B cell (primary cell): ENCODE data around the gene TCP1. TPM values are rescaled to one million over a fixed set of nuclear protein-coding genes. Genes with fewer than 3 reads are reported as not detected.
A peak's percentile ranks its signal among the peaks of the same experiment; 100 is the strongest.
"Not testable (repeated sequence)": the region's sequence is repeated elsewhere in the genome, so short reads cannot be mapped to it uniquely, and the experiment has no call there.

ENCODE experiments used
- ATAC-seq: fragments of 200-7000 bp; cut with Tn5 transposase; one replicate; pipeline ENCODE4 v1.10.0; 2021; ENCODE audit warnings: low read depth, mild to moderate bottlenecking, moderate number of reproducible peaks, moderate library complexity
- CTCF ChIA-PET: fragments of 350-600 bp; sonication (Branson Sonifier 250); formaldehyde crosslinking; loops from one replicate; lab custom pipeline; 2021; ENCODE audit warnings: antibody characterized with exemption, inconsistent platforms; lab: Charles Lee
- POLR2A ChIA-PET: fragments of 350-600 bp; sonication (Branson Sonifier 250); formaldehyde crosslinking; loops from one replicate; lab custom pipeline; 2021; ENCODE audit warnings: antibody characterized with exemption; lab: Charles Lee
- DNase-seq: peaks from one replicate; pipeline ENCODE4 v3.0.0; 2013
- H2AFZ ChIP-seq: 2 replicates; pipeline ENCODE4 v1.6.1; 2012; ENCODE audit warnings: mild to moderate bottlenecking, low read depth, low read length; ENCODE audit not compliant: insufficient read depth, poor library complexity, severe bottlenecking
- H3K27ac ChIP-seq, 2 donors: 1 replicate in 1 of 2; 2 replicates in 1 of 2; pipeline ENCODE4 v1.5.1; 2012 to 2013; ENCODE audit warnings: low read length in 2 of 2, mild to moderate bottlenecking in 2 of 2, moderate library complexity in 1 of 2
- H3K27me3 ChIP-seq, 4 experiments: fragments of 200-600 bp in 1 of 4; sonication (generic) in 1 of 4; replicated peaks in 1 of 4; 1 replicate in 2 of 4; 2 replicates in 2 of 4; pipeline versions ENCODE4 v1.6.1 to v1.7.0; 2013 to 2016; ENCODE audit warnings: low read length in 3 of 4, mild to moderate bottlenecking in 2 of 4, mixed read lengths in 1 of 4, moderate library complexity in 1 of 4; ENCODE audit not compliant: insufficient read depth in 4 of 4, control insufficient read depth in 3 of 4; ENCODE audit errors: control extremely low read depth in 1 of 4
- H3K36me3 ChIP-seq, 2 experiments: replicated peaks in 1 of 2; 1 replicate in 1 of 2; 2 replicates in 1 of 2; pipeline versions ENCODE4 v1.6.1 to v1.7.1; 2013; ENCODE audit warnings: low read length in 1 of 2; ENCODE audit not compliant: insufficient read depth in 2 of 2, control insufficient read depth in 1 of 2; ENCODE audit errors: control extremely low read depth in 1 of 2, extremely low read depth in 1 of 2
- H3K4me1 ChIP-seq, 2 donors: fragments of 200-600 bp in 1 of 2; sonication (generic) in 1 of 2; 1 replicate in 1 of 2; 2 replicates in 1 of 2; pipeline versions ENCODE4 v1.5.1 to v1.6.1; 2013 to 2017; ENCODE audit warnings: low read length in 2 of 2; ENCODE audit not compliant: control insufficient read depth in 2 of 2, insufficient read depth in 2 of 2
- H3K4me2 ChIP-seq: replicated peaks from 2 replicates; pipeline ENCODE3; 2012; ENCODE audit warnings: mild to moderate bottlenecking, low read depth, low read length; ENCODE audit not compliant: poor library complexity, severe bottlenecking
- H3K4me3 ChIP-seq, 5 experiments: fragments of 200-600 bp in 1 of 5; sonication (generic) in 1 of 5; 1 replicate in 3 of 5; 2 replicates in 2 of 5; pipeline versions ENCODE4 v1.5.1 to v1.7.0; 2011 to 2016; ENCODE audit warnings: low read length in 4 of 5, mild to moderate bottlenecking in 4 of 5, low read depth in 2 of 5, control low read depth in 1 of 5, moderate library complexity in 1 of 5; ENCODE audit not compliant: insufficient read depth in 1 of 5; ENCODE audit errors: control extremely low read depth in 1 of 5, extremely low read depth in 1 of 5
- H3K79me2 ChIP-seq: fragments of 200-600 bp; sonication (generic); one replicate; pipeline ENCODE4 v1.6.0; 2016; ENCODE audit warnings: low read length; ENCODE audit not compliant: control insufficient read depth, insufficient read depth
- H3K9ac ChIP-seq: fragments of 200-600 bp; sonication (generic); 2 replicates; pipeline ENCODE4 v1.6.1; 2017; ENCODE audit warnings: mild to moderate bottlenecking, low read length, moderate library complexity
- H3K9me3 ChIP-seq, 3 donors: one replicate each; pipeline versions ENCODE4 v1.6.1 to v1.7.1; 2013; ENCODE audit warnings: low read length in 2 of 3; ENCODE audit not compliant: control insufficient read depth in 2 of 3, insufficient read depth in 1 of 3; ENCODE audit errors: control extremely low read depth in 1 of 3
- H4K20me1 ChIP-seq: 2 replicates; pipeline ENCODE4 v1.6.0; 2012; ENCODE audit warnings: mild to moderate bottlenecking, low read length; ENCODE audit not compliant: insufficient read depth, control insufficient read depth, poor library complexity, severe bottlenecking
- H3K27ac Mint-ChIP-seq: one replicate; pipeline ENCODE4 v1.8.0; 2021; ENCODE audit warnings: mixed read lengths
- H3K27me3 Mint-ChIP-seq: one replicate; pipeline ENCODE4 v1.8.0; 2021; ENCODE audit warnings: mixed read lengths
- H3K4me1 Mint-ChIP-seq: one replicate; pipeline ENCODE4 v1.8.0; 2021; ENCODE audit warnings: mixed read lengths
- H3K4me3 Mint-ChIP-seq: one replicate; pipeline ENCODE4 v1.8.0; 2021; ENCODE audit warnings: mixed read lengths
- H3K9me3 Mint-ChIP-seq: one replicate; pipeline ENCODE4 v1.8.0; 2022; ENCODE audit warnings: mixed read lengths; ENCODE audit not compliant: insufficient read depth
- CTCF ChIP-seq: fragments of 200-600 bp; IDR thresholded peaks from one replicate; pipeline ENCODE4 v1.8.0; 2022; ENCODE audit warnings: antibody characterized with exemption, mild to moderate bottlenecking
- EZH2 ChIP-seq: IDR thresholded peaks from 2 replicates; pipeline ENCODE4 v1.6.1; 2012; ENCODE audit warnings: borderline replicate concordance, low read depth, mild to moderate bottlenecking, moderate library complexity, low read length; ENCODE audit not compliant: insufficient read depth, poor library complexity, severe bottlenecking
- WGBS: methylation state at CpG from one replicate; pipeline ENCODE4 v1.1.5; 2013; ENCODE audit warnings: missing lambda C conversion rate; ENCODE audit not compliant: insufficient coverage; 5-methylcytosine and 5-hydroxymethylcytosine counted together
- intact Hi-C: fragments of 100-400 bp; cut with micrococcal nuclease; formaldehyde crosslinking; loops from one replicate; pipeline ENCODE4 v1.10.0; 2022
- polyA plus RNA-seq: library from polyadenylated mRNA; depleted of rRNA; stranded (reverse); fragments of >200 nt; gene quantifications from 2 replicates; pipeline ENCODE4 v1.2.3, GENCODE V29; 2012
- total RNA-seq, 2 donors: library from RNA; stranded (reverse); fragments of 120-200 nt in 1 of 2; gene quantifications; 1 replicate in 1 of 2; 2 replicates in 1 of 2; pipeline versions ENCODE4 v1.2.3 to v1.2.4, GENCODE V29; 2013 to 2022

Gene TCP1
- total and polyA plus RNA-seq, 2 donors (not counting 1 experiment from before 2014, with no cell fraction given), result 63.8 to 137 TPM

GRCh38 chr6:159819098-159819497, 29.7 kb upstream of the TCP1 start:
- H3K27ac Mint-ChIP-seq, result no peak overlapping the region
- TF ChIP-seq CTCF (no peak), EZH2 (no peak)
- H3K4me3 Mint-ChIP-seq, result peak overlapping the region; percentile 87
- Histone ChIP-seq H2AFZ (peak overlapping the region; percentile 81), H3K4me2 (peak overlapping the region; percentile 74), H3K4me3 (no peak overlapping the region), H3K4me1 (peaks cover 18 to 23% of the 10 kb centered on the region in 2 donors), H3K79me2 (no peaks in the 10 kb centered on the region), H3K27ac (no peak overlapping the region), H3K9ac (no peak overlapping the region), H3K27me3 (no peaks in the 10 kb centered on the region), H4K20me1 (no peaks in the 10 kb centered on the region), H3K36me3 (no peaks in the 10 kb centered on the region), H3K9me3 (peaks cover 0 to 7% (median 0%) of the 10 kb centered on the region in 3 donors)
- intact Hi-C loops, result no loop called here
- ChIA-PET POLR2A (no interaction called here), CTCF (no interaction called here)
- ATAC-seq (no peak), DNase-seq (no peak)
- WGBS, result 99% methylated on average over 16 of the region's 16 CpGs
- H3K4me1 Mint-ChIP-seq, result peaks cover 21% of the 10 kb centered on the region
- peaks cover 3% of the 10 kb centered on the region for H3K9me3 Mint-ChIP-seq
- no peaks in the 10 kb centered on the region for H3K27me3 Mint-ChIP-seq

DNA sequence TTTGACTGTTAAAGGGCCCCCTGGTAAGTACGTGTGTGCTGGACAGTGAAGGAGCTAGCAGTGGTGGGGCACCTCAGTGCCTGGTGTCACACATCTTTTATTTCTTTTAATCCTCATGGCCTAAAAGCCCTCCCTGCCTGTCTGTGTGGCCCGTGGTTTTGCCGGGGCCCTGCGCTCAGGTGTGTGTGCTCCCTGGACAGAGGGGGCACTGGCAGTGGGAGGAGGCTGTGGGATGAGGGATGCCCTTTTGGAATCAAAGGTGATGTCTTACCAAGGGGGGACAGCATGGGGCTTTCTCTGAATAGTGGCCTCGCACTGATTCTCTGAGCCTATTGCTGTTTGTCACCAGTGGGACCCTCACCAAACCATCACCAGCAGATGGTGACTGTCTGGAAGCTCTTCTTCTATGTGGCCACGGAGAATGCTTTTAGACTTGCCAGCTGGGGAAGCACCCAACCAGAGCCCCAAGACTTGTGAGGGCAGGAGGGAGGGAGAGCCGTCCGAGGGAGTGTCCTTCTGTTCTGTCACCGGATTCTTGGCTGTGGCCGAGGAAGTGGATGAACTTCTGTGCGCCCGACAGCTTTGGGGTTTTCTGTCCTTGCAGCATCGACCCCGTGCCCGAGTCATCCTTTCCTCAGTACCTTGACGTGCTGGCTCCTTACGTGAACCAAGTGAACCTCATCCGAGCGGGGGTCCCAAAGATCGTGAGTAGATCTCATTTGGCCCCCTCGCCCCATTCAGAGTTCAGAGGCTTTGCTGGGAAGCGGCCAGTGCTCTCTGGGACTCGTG, 28.7 kb upstream of the TCP1 start:
- no peaks in the 10 kb centered on the region for H3K36me3 ChIP-seq
- Mint-ChIP-seq H3K27me3 (no peaks in the 10 kb centered on the region), H3K4me3 (no peak overlapping the region), H3K4me1 (peaks cover 21% of the 10 kb centered on the region), H3K27ac (no peak overlapping the region), H3K9me3 (no peaks in the 10 kb centered on the region)
- no peak overlapping the region for H3K9ac ChIP-seq
- POLR2A ChIA-PET, result no interaction called here
- whole genome bisulfite sequencing, result 92% methylated on average over 17 of the region's 23 CpGs
- H4K20me1 ChIP-seq, result no peaks in the 10 kb centered on the region
- intact Hi-C loops, result no loop called here
- H3K27ac ChIP-seq, result no peak overlapping the region
- H3K27me3 ChIP-seq, result no peaks in the 10 kb centered on the region
- ATAC-seq, result no peak
- no peaks in the 10 kb centered on the region for H3K9me3 ChIP-seq
- no peak overlapping the region for H2AFZ ChIP-seq
- peaks cover 18 to 23% of the 10 kb centered on the region in 2 donors for H3K4me1 ChIP-seq
- H3K4me3 ChIP-seq, result no peak overlapping the region
- no peaks in the 10 kb centered on the region for H3K79me2 ChIP-seq
- CTCF ChIA-PET, result no interaction called here
- TF ChIP-seq EZH2 (no peak), CTCF (no peak)
- no peak overlapping the region for H3K4me2 ChIP-seq
- no peak for DNase-seq

GRCh38 chr6:159816775-159817174, 27.4 kb upstream of the TCP1 start:
- POLR2A ChIA-PET, result not testable (repeated sequence)

More at GRCh38 chr6:159816775-159817174, 27.4 kb upstream of the TCP1 start:
- H3K9ac ChIP-seq, H4K20me1 ChIP-seq, DNase-seq, H2AFZ ChIP-seq, CTCF ChIA-PET, H3K9me3 ChIP-seq, H3K27me3 Mint-ChIP-seq, H3K4me3 Mint-ChIP-seq, H3K27me3 ChIP-seq, H3K4me2 ChIP-seq, ATAC-seq, H3K27ac ChIP-seq, H3K4me3 ChIP-seq, H3K36me3 ChIP-seq, H3K27ac Mint-ChIP-seq, intact Hi-C loops, H3K79me2 ChIP-seq, H3K9me3 Mint-ChIP-seq: not testable (repeated sequence)
- WGBS, result 97% methylated on average over 3 of the region's 3 CpGs
- H3K4me1 ChIP-seq, result peaks cover 18 to 23% of the 10 kb centered on the region in 2 donors
- peaks cover 21% of the 10 kb centered on the region for H3K4me1 Mint-ChIP-seq
